IPS DF 4.7 (cell line): Measurements from ENCODE around the gene SPINK8.
"Not testable (repeated sequence)": the region's sequence is repeated elsewhere in the genome, so short reads cannot be mapped to it uniquely, and the experiment has no call there.

ENCODE experiments used
- DNase-seq: peaks from one replicate; pipeline ENCODE4 v3.0.0-alpha.2; 2013; ENCODE audit warnings: low spot score; ENCODE audit errors: extremely low read depth

Gene SPINK8

GRCh38 chr3:48331706-48332435, 1.6 kb downstream of the SPINK8 start:
- not testable (repeated sequence) for DNase-seq

DNA sequence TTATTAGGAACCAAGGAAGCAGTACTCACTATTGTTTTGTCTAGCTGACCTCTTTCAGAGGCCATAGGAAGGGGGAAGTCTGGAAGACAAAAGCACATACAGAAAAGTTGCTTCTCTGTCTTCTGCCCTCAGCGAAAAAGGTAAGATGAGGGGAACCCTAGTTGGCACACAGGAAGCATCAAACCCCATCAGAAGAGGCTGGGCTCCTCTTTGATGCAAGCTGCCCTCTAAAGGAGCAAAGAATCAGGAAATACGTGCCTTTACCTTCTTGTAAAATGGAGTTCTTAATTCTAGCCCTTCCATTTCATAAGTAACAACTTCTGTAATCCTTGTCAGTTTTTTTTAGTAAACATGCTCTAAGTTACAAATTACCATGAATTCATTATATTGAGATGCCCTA, 12.5 kb downstream of the SPINK8 start:
- no peak for DNase-seq

- no peak for DNase-seq
These were observed 14.6 kb downstream of the SPINK8 start for GRCh38 chr3:48318713-48319468.

DNA sequence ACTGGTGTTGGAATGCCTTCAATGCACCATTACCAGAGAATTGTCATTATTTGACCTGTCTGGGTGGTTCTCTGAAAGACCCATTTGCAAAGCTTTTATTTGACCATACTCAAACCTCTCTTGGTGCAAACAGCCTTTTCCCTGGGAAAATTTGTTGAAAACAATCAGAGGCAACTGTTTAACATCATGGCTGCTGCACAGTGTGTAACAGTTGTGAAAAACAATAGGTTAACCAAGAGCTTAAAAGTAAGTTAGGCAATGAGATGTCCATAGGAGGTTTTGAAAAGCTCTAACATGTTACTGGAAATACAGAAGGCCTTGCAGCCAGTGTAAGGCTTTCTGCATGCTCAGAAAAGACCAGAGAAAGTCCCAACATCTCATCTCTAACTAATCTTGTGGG, 18.9 kb downstream of the SPINK8 start:
- no peak for DNase-seq

DNA sequence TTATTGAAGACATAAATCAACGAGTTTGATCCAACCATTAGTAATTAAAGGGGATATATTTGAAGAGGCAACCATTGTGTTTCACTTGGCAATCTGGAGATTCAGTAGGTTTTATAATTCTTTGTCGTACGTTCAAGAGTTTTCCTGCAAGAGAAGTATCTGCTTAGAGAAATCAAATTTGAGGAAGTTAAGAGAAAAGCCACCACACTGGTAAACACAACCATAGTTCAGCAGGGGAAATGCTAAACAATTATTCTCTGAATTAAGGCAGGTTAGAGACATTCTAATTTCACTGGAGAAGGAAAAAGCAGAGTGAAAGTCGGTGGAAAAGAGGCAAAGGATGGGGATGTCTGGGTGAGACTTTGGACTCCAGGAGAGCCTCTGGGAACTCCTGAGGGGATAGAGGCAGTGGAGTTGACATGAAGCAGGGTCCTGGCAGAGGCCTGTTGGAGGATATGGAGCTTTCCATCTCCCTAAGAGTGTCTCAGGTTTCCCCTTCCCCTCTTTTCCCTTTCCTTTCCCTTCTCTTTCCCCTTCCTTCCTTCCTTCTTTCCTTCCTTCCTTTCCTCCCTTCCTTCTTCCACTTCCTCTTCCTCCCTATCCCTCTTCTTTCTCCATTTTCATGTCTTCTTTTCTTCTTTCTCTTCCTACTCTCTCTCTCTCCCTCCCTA, 26.5 kb downstream of the SPINK8 start:
- no peak for DNase-seq

GRCh38 chr3:48306290-48306689, 27.2 kb downstream of the SPINK8 start:
- DNase-seq, result no peak

GRCh38 chr3:48305396-48305795, 28.1 kb downstream of the SPINK8 start:
- no peak for DNase-seq

DNA sequence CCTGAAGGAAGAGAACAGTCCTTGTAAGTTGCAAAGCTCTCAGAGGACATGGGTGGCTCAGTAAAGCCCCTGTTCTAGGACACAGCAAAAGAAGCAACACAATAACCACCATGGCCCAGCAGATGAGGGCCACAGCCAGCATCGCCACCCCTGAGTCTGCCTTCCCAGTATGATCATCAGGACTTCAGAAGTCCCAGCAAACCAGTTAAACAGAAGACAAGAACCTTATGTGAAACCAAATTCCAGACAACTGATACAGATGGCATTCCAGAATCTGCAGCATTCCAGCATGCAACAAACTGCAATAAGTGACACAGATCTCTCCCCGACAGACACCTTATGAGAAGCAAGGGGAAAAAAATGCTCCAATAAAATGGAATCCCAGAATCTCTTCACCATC, 30.4 kb downstream of the SPINK8 start:
- no peak for DNase-seq

- no peak for DNase-seq
These were observed 31.7 kb downstream of the SPINK8 start for GRCh38 chr3:48301800-48302166.

DNA sequence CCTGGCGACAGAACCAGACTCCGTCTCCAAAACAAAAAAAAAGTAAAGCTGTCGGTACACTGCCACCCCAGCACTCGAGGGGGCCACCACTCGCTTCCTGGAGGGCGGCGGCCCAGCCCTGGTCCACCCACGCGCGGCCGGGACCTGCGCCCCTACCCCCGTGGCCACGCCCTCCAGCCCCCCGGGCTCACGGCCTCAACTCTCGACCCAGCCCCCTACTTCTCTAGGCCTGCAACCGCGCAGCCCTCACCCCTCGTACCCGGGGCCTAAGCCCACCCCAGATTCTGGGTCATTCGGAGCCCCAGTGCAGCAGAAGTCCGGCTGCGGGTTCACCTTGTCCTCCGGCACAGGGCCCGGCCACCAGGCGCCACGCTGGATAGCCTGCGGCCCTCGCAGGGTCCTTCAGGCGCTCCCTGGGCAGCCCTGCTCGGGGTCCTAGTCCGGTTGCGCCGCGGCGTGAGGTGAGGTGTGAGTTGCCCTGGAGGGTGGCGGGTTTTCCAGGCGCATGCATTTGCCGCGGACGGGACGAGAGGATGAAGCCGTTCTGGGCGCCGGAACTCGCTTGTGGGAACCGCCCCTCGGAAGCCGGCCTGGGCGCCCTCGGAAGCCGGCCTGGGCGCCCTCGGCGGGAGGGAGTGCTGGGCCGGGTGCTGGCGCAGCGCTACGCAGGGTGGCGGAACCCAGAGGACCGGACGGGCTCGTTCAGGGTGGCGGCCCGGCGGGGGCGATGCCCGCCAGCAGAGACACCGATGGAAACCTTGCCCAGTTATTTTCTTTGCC, 32.3 kb downstream of the SPINK8 start, which contains the start of gene NME6:
Gene NME6 (minus strand): TSS at position 348 of the 780 bp plus-strand sequence.
- DNase-seq, result no peak

DNA sequence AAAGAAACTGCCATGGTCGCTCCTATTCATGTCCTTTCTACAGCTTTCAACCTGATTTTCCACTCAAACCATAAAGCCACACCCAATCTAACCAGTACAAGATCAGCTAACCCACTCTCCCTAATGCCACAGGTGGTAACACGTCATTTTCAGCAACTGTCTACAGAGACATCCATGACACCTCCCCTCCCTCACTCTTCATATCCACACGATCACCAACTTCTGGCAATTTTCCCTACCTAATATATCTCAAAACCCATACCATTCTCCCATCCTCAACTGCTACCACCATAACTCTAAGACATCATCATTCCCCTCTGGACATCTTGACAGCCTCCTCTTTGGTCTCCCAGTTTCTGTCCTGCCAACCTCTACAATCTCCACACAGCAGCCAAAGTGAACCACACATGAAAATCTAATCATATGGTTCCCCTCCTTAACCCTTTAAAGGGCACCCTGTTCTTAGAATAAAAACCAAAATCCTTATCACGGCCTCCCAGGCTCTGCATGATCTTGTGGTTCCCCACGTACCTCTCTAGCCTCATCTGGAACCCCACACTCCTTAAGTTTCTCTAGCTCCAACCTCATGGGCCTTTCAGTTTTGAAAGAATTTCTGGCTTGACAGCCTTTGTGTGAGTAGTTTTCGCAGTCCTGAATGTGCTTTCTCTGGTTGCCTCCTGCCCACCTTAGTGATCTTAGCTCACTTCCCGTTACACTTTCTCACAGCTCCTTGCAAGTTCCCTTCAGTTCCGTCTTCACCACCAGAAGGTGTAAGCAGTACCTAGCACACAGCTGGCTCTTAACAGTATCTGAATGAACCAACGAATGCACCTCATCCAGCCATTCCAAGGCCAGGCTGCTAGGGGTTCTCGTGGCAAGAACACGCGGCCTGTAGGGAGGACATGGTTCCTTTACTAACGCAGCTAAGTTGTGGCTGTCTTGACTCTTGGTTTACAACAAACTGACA, 33.4 kb downstream of the SPINK8 start:
- no peak for DNase-seq

GRCh38 chr3:48297111-48297810, 36.2 kb downstream of the SPINK8 start:
- DNase-seq, result no peak

DNA sequence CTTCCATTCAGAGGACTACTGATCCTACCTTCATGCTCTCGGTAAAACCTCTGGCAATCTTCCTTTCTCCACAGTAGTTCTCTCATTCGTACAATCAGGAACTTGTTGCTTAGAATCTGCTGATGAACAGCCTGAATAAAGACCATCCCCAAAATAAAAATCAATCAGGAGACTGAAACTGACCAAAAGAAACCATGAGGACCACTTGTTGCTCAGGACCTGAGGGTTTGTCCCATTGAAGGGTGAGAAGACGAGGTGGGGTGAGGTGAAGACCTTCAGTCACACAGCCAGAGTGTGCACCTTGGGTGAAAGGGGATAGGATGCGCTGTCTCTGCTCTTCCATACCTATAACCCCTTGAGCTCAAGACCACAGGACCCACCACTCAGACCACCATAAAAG, 36.8 kb downstream of the SPINK8 start:
- no peak for DNase-seq

GRCh38 chr3:48294611-48295263, 38.7 kb downstream of the SPINK8 start:
- no peak for DNase-seq

- DNase-seq, result no peak
These were observed 43.8 kb downstream of the SPINK8 start for GRCh38 chr3:48289659-48290058.

DNA sequence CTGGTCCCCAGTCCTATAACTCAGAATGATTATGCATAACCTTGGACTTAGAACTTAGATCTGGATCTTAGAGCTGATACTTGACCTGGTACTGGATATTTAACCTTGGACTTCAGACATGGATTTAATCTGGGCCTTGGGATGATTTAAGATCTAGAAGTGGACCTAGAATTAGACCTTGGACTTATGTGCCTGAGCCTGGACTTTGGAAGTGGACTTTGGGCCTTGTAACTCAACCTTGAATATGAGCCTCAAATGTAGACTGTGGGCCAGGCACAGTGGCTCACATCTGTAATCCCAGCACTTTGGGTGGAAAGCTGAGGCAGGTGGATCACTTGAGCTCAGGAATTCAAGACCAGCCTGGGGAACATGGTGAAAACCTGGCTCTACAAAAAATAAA, 46.4 kb downstream of the SPINK8 start:
- DNase-seq, result no peak

DNA sequence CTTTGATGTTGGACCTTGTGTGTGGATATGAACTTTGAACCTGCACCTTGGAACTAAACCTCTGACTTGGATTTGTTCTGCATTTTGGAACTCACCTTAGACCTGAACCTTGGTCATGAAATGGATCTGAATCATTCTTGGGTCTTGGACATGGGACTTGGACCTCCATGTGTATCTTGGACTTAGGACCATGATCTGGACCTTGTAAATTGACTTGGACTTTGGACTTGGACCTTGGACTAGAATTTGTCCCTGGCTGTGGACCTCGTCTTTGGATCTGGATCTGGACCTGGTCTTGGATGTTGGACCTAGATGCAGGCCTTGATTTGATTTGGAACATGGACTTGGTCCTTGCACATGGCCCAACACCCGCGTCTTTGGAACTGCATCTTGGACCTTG, 47.2 kb downstream of the SPINK8 start:
- no peak for DNase-seq

DNA sequence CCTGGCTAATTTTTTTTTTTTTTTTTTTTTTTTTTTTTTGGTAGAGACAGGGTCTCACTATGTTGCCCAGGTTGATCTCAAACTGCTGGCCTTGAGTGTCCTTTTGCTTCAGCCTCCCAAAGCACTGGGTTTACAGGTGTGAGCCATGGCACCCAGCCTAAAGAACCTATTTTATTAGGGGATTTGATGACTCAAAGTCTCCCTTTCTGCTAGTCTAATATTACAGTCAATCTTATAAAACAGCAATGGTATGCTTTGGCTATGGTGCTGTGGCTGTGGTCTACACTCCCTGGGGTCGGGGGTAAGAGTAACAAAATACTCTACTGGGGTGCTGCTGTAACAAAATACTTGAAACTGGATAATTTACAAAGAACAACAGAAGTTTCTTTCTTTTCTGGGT, 47.8 kb downstream of the SPINK8 start:
- DNase-seq, result no peak

- no peak for DNase-seq
These were observed 48.3 kb downstream of the SPINK8 start for GRCh38 chr3:48285132-48285531.
